Stimulated activated CD8-positive, alpha-beta memory T cell treated with anti-CD3 and anti-CD28 coated beads, Interleukin-15, amount 100 ng/mL, for 48 hours (primary cell): ENCODE results near the gene DNMBP.

Experiments used
- DNase-seq, 2 donors: peaks; one replicate each; pipeline ENCODE4 v3.0.0-alpha.2; 2020; ENCODE audit warnings: low read depth in 2 of 2

Gene DNMBP

DNA sequence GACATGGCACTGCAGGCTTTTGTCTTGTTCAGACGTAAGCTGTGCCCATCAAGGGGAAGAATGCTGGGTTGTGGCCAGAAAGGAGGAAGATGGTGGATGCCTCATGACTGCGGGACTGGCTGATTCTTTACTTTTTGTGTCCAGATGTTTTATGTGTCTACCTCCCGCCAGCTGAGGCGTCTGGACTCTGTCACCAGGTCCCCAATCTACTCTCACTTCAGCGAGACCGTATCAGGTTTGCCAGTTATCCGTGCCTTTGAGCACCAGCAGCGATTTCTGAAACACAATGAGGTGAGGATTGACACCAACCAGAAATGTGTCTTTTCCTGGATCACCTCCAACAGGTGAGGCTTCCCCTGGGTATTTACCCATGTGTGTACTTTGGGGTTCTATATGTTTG, 173.8 kb downstream of the DNMBP start:
- no peak for DNase-seq

DNA sequence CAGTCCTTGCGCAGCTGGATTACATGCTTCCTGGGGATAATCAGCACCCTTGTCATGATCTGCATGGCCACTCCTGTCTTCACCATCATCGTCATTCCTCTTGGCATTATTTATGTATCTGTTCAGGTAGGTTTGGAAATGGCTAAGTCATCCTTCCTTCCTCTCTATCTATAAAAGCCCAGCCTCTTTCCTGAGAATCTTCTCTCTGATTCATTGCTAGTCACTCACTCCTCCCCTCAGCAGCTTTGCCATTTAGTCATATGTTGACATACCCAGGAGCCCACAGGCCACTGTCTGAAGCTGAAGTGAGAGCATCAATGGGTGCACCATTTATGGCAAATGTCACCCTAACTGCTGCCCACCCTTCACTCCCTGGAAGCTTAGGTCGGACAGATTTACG, 175.3 kb downstream of the DNMBP start:
- DNase-seq: no peak

DNA sequence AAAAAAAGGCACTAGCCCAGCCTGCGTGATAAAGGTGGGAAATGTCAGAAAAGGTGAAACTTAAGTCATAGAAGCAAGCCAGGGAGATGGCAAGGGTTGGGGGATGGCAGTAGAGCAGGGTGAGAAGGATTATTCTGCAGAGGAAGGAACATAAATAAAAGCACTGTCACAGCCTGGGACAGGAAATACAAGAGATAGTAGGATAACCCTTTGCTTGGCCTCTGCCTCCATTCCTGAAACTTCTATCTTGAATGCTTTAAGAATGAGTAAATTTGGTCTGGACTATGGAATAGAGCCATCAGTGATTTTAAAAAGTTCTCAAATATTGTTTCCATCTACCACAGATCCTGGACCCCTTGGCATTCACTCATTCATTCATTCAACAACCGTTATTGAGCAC, 177.3 kb downstream of the DNMBP start:
- DNase-seq: no peak

DNA sequence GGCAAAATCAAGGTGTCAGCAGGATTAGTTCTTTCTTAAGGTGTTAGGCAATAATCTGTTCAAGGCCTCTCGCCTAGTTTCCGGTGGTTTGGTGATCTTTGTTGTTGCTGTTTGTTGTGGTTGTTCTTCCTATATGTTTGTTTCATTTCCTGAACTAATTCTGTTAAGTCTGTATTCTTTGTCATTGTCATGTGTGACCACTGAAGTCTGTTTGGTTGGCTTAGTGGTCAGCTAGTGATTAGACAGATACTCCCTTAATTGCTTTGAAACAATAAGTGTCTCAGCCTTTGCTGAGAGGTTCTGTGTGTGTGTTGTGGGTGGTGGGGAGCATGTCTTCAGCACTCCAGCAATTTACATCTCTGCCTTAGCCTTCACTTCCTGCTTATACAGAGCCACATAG, 181.3 kb downstream of the DNMBP start:
- no peak for DNase-seq

DNA sequence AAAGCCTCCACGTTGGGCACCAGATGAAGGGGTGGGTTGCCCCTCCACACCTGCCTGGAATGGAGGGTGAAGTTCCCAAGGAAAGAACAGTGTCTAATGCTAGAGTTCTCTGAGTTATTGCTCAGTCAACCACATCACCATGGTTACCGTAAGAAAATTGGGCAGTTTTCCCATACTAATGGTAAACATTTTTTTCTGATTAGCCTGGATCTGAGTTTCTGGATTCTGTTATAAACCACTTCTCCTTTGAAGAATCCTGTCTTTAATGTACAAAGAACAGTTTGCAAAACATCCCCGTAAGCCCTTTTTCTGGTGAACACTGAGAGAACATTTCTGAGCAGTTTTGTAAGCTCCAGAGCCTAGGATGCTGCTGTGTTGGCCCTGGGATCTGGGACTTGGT, 181.8 kb downstream of the DNMBP start:
- no peak for DNase-seq
